Nephron (organoid): ENCODE data around the gene DNAH14.
A peak's percentile ranks its signal among the peaks of the same experiment; 100 is the strongest.
"Not testable (repeated sequence)": the region's sequence is repeated elsewhere in the genome, so short reads cannot be mapped to it uniquely, and the experiment has no call there.

Source experiments
- H3K27ac Mint-ChIP-seq, 3 experiments: 2 replicates each; pipeline ENCODE4 v1.8.0; 2020; ENCODE audit warnings: mixed read lengths in 3 of 3, mild to moderate bottlenecking in 2 of 3, moderate library complexity in 1 of 3
- H3K27me3 Mint-ChIP-seq: 2 replicates; pipeline ENCODE4 v1.8.0; 2021; ENCODE audit warnings: low read depth, mild to moderate bottlenecking, moderate library complexity, mixed read lengths
- H3K36me3 Mint-ChIP-seq: 2 replicates; pipeline ENCODE4 v1.8.0; 2020; ENCODE audit warnings: low read depth, mixed read lengths
- H3K4me1 Mint-ChIP-seq: 2 replicates; pipeline ENCODE4 v1.8.0; 2020; ENCODE audit warnings: mixed read lengths
- H3K4me3 Mint-ChIP-seq, 3 experiments: 2 replicates each; pipeline ENCODE4 v1.8.0; 2020; ENCODE audit warnings: mild to moderate bottlenecking in 3 of 3, mixed read lengths in 3 of 3, moderate library complexity in 2 of 3
- H3K9me3 Mint-ChIP-seq: 2 replicates; pipeline ENCODE4 v1.8.0; 2020; ENCODE audit warnings: mixed read lengths
- TF ChIP-seq, protein P1 (sequence below), 3 experiments: fragments of 200-600 bp; sonication (generic); IDR thresholded peaks; one replicate each; pipeline ENCODE4 v1.5.0; 2021; ENCODE audit warnings: antibody characterized with exemption in 3 of 3; ENCODE audit not compliant: unreplicated experiment in 3 of 3

DNAH14 gene

DNA sequence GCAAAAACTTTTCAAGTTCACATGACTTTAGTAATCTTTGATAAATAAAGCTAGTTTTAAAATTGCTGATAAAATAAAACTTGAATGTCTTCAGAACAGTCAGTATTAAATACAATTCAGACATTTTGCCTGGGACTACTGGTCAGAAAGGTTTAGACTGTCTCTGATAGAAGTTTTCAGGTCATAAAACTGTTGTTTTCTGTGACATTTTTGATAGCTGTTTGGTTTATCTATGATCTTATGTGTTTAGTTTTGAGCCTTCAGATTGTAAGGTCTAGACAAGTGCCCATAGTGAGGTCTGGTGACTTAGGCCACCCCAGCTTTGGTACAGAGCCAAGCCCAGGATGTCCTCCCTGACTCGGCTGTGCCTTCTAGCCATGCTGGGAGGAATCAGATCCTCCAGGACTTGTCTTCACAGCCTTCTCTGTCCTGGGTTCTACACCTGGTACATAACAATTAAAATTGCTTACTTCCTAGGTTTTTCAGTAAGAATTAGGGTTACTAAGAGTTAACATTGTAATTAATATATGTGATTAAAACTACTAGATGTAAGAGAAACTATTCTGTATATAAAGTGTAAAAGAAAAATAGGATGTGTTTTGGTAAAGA, 15.1 kb upstream of the DNAH14 start:
- peaks cover 13% of the 10 kb centered on the region for H3K36me3 Mint-ChIP-seq
- no peaks in the 10 kb centered on the region for H3K27me3 Mint-ChIP-seq
- no peaks in the 10 kb centered on the region for H3K4me1 Mint-ChIP-seq
- no peak overlapping the region for H3K27ac Mint-ChIP-seq
- peaks cover 30% of the 10 kb centered on the region for H3K9me3 Mint-ChIP-seq
- no peak overlapping the region for H3K4me3 Mint-ChIP-seq
- TF ChIP-seq, protein P1, sequence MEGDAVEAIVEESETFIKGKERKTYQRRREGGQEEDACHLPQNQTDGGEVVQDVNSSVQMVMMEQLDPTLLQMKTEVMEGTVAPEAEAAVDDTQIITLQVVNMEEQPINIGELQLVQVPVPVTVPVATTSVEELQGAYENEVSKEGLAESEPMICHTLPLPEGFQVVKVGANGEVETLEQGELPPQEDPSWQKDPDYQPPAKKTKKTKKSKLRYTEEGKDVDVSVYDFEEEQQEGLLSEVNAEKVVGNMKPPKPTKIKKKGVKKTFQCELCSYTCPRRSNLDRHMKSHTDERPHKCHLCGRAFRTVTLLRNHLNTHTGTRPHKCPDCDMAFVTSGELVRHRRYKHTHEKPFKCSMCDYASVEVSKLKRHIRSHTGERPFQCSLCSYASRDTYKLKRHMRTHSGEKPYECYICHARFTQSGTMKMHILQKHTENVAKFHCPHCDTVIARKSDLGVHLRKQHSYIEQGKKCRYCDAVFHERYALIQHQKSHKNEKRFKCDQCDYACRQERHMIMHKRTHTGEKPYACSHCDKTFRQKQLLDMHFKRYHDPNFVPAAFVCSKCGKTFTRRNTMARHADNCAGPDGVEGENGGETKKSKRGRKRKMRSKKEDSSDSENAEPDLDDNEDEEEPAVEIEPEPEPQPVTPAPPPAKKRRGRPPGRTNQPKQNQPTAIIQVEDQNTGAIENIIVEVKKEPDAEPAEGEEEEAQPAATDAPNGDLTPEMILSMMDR (IDR thresholded peaks at IDR 0.05; ENCODE audit: unreplicated experiment in 3 of 3): no peak

DNA sequence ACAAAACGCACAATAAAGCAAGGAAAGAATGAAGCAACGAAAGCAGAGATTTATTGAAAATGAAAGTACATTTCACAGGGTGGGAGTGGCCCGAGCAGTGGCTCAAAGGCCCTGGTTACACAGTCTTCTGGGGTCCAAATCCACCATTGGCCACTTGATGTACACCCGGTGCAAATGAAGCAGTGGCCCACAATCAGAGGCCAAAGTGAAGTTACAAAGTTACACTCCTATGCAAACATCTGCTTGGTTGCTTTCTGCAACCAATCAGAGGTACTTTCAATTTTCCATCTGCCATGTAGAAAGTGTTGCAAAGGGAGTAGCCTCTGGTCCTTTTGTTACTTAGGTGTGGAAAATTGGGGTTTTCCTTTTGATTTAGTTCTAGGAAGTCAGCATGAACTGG, 10.0 kb upstream of the DNAH14 start:
- no peaks in the 10 kb centered on the region for H3K36me3 Mint-ChIP-seq

DNA sequence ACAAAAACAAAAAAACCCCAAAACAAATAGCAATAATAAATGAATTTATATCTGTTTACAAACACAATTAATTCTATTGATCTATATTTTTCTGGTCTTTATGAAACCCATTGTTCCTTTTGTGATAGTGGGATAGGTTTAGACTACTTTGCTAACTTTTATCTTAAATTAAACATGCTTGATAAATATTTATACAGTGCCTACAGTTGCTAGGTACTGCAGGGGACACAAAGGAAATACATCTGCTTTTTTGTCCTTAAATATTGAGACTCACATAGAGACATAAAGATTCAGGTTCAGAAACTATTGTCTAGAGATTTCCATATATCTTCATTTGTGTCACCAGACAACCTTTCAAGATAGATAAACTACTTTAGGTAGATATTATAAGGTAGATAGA, 8.5 kb upstream of the DNAH14 start:
- TF ChIP-seq, protein P1 (IDR thresholded peaks at IDR 0.05; ENCODE audit: unreplicated experiment in 3 of 3): no peak
- no peaks in the 10 kb centered on the region for H3K27me3 Mint-ChIP-seq
- no peaks in the 10 kb centered on the region for H3K4me1 Mint-ChIP-seq
- H3K4me3 Mint-ChIP-seq: no peak overlapping the region
- H3K36me3 Mint-ChIP-seq: no peaks in the 10 kb centered on the region
- H3K9me3 Mint-ChIP-seq: no peaks in the 10 kb centered on the region
- H3K27ac Mint-ChIP-seq: no peak overlapping the region

More for the DNA sequence above, 10.0 kb upstream of the DNAH14 start:
- Mint-ChIP-seq H3K27me3 (no peaks in the 10 kb centered on the region), H3K27ac (no peak overlapping the region), H3K9me3 (no peaks in the 10 kb centered on the region), H3K4me3 (no peak overlapping the region), H3K4me1 (no peaks in the 10 kb centered on the region)
- TF ChIP-seq, protein P1 (IDR thresholded peaks at IDR 0.05; ENCODE audit: unreplicated experiment in 3 of 3): no peak

DNA sequence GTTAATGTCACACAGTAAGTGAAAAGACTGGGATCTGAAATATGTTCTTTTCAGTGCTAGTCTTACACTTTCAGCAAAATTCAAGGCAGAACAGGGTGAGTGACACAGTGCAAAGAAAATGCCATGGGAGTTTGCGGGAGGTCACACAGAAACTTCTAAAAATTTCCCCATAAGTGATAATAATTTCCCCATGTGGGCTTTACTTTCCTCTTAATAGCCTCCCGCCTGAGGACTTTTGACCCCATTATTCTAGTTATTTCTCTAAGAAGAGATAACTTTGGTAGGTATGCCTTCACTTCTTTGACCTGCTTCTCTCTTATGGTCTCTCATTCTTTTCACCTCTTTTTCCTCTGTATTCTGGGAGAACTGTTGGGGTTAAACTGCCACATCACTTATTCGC, 8.1 kb upstream of the DNAH14 start:
- TF ChIP-seq, protein P1 (IDR thresholded peaks at IDR 0.05; ENCODE audit: unreplicated experiment in 3 of 3): no peak

DNA sequence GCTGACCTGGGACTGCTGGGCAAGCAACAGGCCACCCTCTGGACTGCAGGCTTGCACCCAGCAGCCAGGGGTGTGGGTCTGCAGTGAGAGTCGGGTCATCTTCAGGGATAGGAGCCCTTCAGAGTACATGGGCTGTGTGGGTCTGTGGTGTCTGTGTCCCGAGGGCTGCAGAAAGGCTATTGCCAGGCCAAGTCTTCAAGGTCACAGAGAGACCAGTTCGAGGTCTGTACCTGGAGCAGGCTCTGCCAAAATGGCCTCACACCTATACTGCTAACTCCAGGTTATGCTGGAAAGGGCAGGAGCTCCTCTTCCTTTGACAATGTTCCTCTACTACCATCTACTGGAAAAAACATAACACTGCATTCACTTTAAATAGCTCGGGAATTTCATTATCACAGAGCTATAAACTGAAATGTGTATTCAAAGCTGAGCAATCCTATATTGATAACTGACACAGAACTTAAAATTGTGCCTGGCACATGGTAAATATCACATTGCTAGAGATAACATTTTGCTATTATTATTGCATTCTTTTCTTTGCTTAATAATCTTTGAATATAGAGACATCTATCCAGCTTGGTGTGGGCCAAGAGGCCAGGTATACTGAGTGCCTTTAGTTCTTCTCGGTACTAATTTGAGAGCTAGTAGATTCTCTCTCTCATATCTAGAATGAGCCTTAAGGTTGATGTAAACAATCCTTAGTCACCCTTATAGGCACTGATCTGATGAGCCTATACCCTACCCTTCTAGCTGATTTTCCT, 6.9 kb upstream of the DNAH14 start:
- Mint-ChIP-seq H3K27me3 (no peaks in the 10 kb centered on the region), H3K36me3 (no peaks in the 10 kb centered on the region), H3K4me3 (no peak overlapping the region), H3K4me1 (no peaks in the 10 kb centered on the region), H3K27ac (no peak overlapping the region), H3K9me3 (peaks cover under 1% of the 10 kb centered on the region)
- TF ChIP-seq, protein P1 (IDR thresholded peaks at IDR 0.05; ENCODE audit: unreplicated experiment in 3 of 3): peak; percentile 79 to 85 (median 84)

More for the DNA sequence above, 8.1 kb upstream of the DNAH14 start:
- H3K4me3 Mint-ChIP-seq: no peak overlapping the region
- no peaks in the 10 kb centered on the region for H3K4me1 Mint-ChIP-seq
- H3K27ac Mint-ChIP-seq: no peak overlapping the region
- no peaks in the 10 kb centered on the region for H3K36me3 Mint-ChIP-seq
- H3K9me3 Mint-ChIP-seq: no peaks in the 10 kb centered on the region
- no peaks in the 10 kb centered on the region for H3K27me3 Mint-ChIP-seq

DNA sequence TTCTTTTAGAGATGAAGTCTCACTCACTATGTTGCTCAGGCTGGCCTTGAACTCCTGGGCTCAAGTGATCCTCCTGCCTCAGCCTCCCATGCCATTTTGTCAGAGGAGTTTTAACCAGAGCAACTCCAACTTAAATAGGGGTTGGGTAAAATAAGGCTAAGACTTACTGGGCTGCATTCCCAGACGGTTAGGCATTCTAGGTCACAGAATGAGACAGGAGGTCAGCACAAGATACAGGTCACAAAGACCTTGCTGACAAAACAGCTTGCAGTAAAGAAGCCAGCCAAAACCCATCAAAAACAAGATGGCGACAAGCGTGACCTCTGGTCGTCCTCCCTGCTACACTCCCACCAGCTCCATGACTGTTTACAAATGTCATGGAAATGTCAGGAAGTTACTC, 5.7 kb upstream of the DNAH14 start:
- TF ChIP-seq, protein P1 (IDR thresholded peaks at IDR 0.05; ENCODE audit: unreplicated experiment in 3 of 3): no peak
- no peak overlapping the region for H3K27ac Mint-ChIP-seq
- H3K4me1 Mint-ChIP-seq: no peaks in the 10 kb centered on the region
- no peaks in the 10 kb centered on the region for H3K27me3 Mint-ChIP-seq
- H3K36me3 Mint-ChIP-seq: no peaks in the 10 kb centered on the region
- H3K4me3 Mint-ChIP-seq: no peak overlapping the region
- H3K9me3 Mint-ChIP-seq: peaks cover 3% of the 10 kb centered on the region

DNA sequence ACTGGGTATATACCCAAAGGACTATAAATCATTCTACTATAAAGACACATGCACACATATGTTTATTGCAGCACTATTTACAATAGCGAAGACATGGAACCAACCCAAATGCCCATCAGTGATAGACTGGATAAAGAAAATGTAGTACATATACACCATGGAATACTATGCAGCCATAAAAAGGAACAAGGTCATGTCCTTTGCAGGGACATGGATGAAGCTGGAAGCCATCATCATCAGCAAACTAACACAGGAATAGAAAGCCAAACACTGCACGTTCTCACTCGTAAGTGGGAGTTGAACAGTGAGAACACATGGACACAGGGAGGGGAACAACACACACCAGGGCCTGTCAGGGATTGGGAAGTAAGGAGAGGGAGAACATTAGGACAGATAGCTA, 1.8 kb upstream of the DNAH14 start:
- H3K4me1 Mint-ChIP-seq, H3K27me3 Mint-ChIP-seq: not testable (repeated sequence)
- peaks cover 15% of the 10 kb centered on the region for H3K36me3 Mint-ChIP-seq
- peak overlapping the region in 1 of 3 experiments; percentile 47 for H3K27ac Mint-ChIP-seq
- peak overlapping the region; percentile 63 to 75 (median 69) for H3K4me3 Mint-ChIP-seq
- peaks cover 16% of the 10 kb centered on the region for H3K9me3 Mint-ChIP-seq
